ENCODE measurements around the gene PFN2.
"Not testable (repeated sequence)": the region's sequence is repeated elsewhere in the genome, so short reads cannot be mapped to it uniquely, and the experiment has no call there.

PFN2 gene

GRCh38 chr3:149983628-149984027 lies 12.9 kb upstream of the PFN2 start:
- no peak for DNase-seq (ENCODE audit: low read depth in 1 of 2, low spot score in 1 of 2)
- no peak for TF ChIP-seq JUND (IDR thresholded peaks at IDR 0.05; ENCODE audit: low read depth)
- in situ Hi-C loops (cut with HindIII; ENCODE audit: low pct_unique_long_range_greater_than_20kb, low sequenced_read_pairs), result no loop called here

DNA sequence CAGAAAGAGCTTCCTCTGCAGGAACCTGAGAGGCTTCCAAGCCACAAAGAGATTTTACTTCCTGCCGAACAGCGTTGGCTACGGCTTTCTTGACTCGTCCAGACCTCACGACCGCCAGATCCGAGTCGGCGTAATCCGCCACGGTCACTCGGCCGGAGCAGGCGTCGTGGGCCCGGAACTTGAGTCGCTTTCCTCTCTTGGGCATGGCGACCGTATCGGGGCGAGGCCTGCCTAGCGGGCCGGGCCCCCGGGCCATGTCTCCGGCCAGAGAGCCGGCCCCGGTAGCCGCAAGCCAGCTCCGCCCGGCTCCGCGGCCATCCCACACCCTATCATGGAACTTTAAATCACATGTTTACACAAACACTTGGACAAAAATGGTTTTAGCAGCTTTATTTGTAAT lies 12.4 kb upstream of the PFN2 start:
- in situ Hi-C loops (cut with HindIII; ENCODE audit: low pct_unique_long_range_greater_than_20kb, low sequenced_read_pairs), result not testable (repeated sequence)

DNA sequence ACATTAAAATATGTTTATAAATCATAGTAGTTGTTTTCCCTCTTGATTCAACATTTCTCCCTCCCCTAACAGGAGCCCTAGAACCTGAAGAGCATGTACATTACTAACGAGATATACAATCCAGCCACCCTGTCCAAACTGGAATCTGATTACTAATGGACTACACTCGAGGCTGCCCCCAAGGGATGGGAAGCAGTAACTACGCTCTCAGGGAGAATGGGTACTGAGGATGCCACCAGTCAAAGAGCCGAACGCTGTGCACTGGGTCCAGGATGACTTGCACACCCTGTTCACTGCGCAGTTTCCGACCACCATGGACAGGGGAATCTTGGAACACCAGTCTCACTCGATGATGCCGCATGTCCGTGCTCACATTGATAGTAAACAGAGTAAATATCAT lies 11.3 kb upstream of the PFN2 start:
- DNase-seq (ENCODE audit: low read depth in 1 of 2, low spot score in 1 of 2); in situ Hi-C loops (cut with HindIII; ENCODE audit: low pct_unique_long_range_greater_than_20kb, low sequenced_read_pairs): not testable (repeated sequence)

More for the DNA sequence above, 12.4 kb upstream of the PFN2 start:
- DNase-seq (ENCODE audit: low read depth in 1 of 2, low spot score in 1 of 2), result not testable (repeated sequence)

DNA sequence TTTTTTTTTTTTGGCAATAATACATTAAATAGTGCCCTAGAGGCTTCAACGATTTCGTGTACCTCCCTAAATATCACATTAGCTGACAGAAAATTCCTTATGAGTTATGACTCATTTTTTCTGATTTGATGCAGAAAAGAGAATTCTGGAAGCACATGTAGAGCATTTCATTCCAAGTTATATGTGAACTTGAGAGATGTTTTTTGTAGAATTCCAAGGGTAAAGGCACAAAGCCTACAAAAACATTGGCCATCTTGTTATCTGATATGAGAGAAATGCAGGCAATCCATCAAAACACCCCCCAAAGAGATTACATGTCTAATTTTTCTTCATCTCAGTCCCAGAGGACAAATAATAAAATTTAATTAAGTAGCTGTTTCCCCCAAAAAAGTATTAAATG lies 6.7 kb upstream of the PFN2 start:
- in situ Hi-C loops (cut with HindIII; ENCODE audit: low pct_unique_long_range_greater_than_20kb, low sequenced_read_pairs), result no loop called here
- no peak for TF ChIP-seq JUND (IDR thresholded peaks at IDR 0.05; ENCODE audit: low read depth)
- no peak for DNase-seq (ENCODE audit: low read depth in 1 of 2, low spot score in 1 of 2)

- DNase-seq (ENCODE audit: low read depth in 1 of 2, low spot score in 1 of 2), result no peak
- in situ Hi-C loops (cut with HindIII; ENCODE audit: low pct_unique_long_range_greater_than_20kb, low sequenced_read_pairs), result no loop called here
- TF ChIP-seq JUND (IDR thresholded peaks at IDR 0.05; ENCODE audit: low read depth), result no peak
These were observed 5.2 kb upstream of the PFN2 start for GRCh38 chr3:149975919-149976318.

DNA sequence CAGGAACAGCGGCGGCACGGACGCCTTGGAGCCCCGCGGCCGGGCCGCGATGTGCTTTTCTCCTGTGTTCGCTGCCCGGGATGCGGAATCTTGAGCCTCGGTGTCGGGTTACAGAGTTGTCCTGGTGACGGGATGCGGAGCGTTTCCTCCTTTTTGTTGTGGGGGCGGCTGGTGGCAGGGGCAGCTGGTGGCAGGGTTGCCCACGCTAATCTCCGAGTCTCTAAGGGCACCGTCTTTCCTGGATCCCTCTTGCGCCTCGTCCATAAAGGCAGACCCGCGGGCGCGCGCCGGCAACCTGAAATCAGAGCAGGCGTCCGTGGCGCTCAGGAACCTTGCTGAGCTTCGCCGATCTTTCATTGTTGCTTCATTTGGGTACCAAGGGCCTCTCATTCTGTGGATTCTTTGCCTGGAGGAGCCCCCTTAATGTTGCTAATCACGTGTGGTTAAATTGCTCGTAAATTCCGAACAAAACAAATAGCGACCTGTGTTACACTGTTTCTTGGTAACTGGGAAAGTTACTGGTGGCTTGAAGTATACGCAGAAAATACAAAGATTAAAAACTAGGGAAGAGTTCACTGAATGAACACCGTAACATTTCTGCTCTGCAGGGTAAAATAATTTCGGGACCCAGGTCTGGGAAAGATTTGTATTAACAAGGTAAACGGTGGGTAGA lies 844 bp upstream of the PFN2 start:
- no peak for TF ChIP-seq JUND (IDR thresholded peaks at IDR 0.05; ENCODE audit: low read depth)
- peak; percentile 37 to 76 for DNase-seq (ENCODE audit: low read depth in 1 of 2, low spot score in 1 of 2)
- in situ Hi-C loops (cut with HindIII; ENCODE audit: low pct_unique_long_range_greater_than_20kb, low sequenced_read_pairs), result no loop called here

- DNase-seq (ENCODE audit: low read depth in 1 of 2, low spot score in 1 of 2), result peak; percentile 66 to 90
- no peak for TF ChIP-seq JUND (IDR thresholded peaks at IDR 0.05; ENCODE audit: low read depth)
- in situ Hi-C loops (cut with HindIII; ENCODE audit: low pct_unique_long_range_greater_than_20kb, low sequenced_read_pairs), result no loop called here
These were observed 567 bp downstream of the PFN2 start for GRCh38 chr3:149969940-149970715.

DNA sequence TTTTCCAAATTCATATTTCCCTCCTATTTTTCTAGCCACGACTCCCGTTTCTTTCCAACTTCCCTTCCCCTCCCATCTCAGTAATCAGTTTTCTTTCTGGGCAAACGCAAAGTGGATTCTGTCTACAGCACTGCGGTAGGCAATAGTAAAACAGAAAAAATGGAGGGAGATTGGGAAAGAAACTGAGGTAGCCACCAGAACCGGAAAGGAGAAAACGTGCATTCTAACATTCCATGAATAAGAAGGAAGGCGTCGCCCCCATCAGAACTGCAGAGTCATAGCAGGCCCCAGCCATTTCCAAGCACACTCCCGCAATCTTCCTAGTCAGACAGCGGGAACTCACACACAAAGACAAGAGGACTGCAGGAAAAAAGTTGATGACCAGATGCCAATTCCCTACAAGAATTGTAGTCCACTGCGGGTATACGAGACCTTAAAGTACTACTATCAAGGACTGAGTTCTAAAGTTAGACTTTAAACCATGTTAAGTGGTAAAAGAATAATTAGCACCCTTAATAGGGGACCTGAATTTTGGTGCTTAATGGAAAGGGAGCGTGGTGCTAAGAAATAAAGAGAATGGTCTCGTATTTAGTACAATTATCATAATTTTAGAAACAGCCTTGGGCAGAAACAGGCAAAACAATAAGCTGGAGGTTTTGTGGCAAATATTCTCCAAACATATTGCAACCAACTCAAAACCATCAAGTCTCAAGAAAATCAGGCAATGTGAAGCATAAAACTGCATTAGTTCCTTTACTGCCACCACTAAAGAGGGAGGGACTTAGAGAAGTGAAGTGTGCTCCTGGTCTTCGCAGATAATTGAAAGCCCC lies 1.4 kb downstream of the PFN2 start:
- peak; percentile 16 to 77 for DNase-seq (ENCODE audit: low read depth in 1 of 2, low spot score in 1 of 2)
- in situ Hi-C loops (cut with HindIII; ENCODE audit: low pct_unique_long_range_greater_than_20kb, low sequenced_read_pairs), result no loop called here
- TF ChIP-seq JUND (IDR thresholded peaks at IDR 0.05; ENCODE audit: low read depth), result no peak

DNA sequence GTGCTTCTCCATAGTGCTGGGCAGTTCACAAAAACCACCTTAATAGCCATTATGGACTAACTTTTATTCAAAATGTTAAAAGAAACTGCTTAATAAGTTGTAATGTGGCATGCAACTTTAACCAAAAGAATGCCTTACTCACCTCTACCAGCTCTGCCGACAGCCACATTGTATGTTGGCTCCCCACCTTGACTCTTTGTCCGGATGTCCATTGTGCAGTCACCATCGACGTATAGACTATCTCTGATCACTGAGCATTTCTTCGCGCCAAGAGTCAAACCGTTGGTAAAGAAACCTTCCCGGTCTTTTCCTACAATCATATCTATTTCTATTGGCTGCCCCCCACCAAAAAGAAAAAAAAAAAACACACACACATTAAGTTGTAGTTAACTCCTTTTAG lies 2.5 kb downstream of the PFN2 start:
- in situ Hi-C loops (cut with HindIII; ENCODE audit: low pct_unique_long_range_greater_than_20kb, low sequenced_read_pairs), result no loop called here
- no peak for DNase-seq (ENCODE audit: low read depth in 1 of 2, low spot score in 1 of 2)
- TF ChIP-seq JUND (IDR thresholded peaks at IDR 0.05; ENCODE audit: low read depth), result no peak

- in situ Hi-C loops (cut with HindIII; ENCODE audit: low pct_unique_long_range_greater_than_20kb, low sequenced_read_pairs), result no loop called here
- no peak for TF ChIP-seq JUND (IDR thresholded peaks at IDR 0.05; ENCODE audit: low read depth)
- DNase-seq (ENCODE audit: low read depth in 1 of 2, low spot score in 1 of 2), result peak; percentile 21 to 78
These were observed 3.5 kb downstream of the PFN2 start for GRCh38 chr3:149967086-149967685.

- no peak for TF ChIP-seq JUND (IDR thresholded peaks at IDR 0.05; ENCODE audit: low read depth)
- DNase-seq (ENCODE audit: low read depth in 1 of 2, low spot score in 1 of 2), result no peak
- in situ Hi-C loops (cut with HindIII; ENCODE audit: low pct_unique_long_range_greater_than_20kb, low sequenced_read_pairs), result no loop called here
These were observed 5.4 kb downstream of the PFN2 start for GRCh38 chr3:149965278-149965677.

GRCh38 chr3:149964291-149964690 lies 6.4 kb downstream of the PFN2 start:
- no peak for TF ChIP-seq JUND (IDR thresholded peaks at IDR 0.05; ENCODE audit: low read depth)
- in situ Hi-C loops (cut with HindIII; ENCODE audit: low pct_unique_long_range_greater_than_20kb, low sequenced_read_pairs), result no loop called here
- DNase-seq (ENCODE audit: low read depth in 1 of 2, low spot score in 1 of 2), result no peak

All from T47D (cell line).